GM19372 (cell line): ENCODE measurements around the gene NTRK1.

Experiments
- ATAC-seq: cut with Tn5 transposase; IDR thresholded peaks from one replicate; pipeline ENCODE4 v1.9.1; 2021; ENCODE audit warnings: mild to moderate bottlenecking, low read depth, moderate library complexity; ENCODE audit not compliant: unreplicated experiment

Gene NTRK1

DNA sequence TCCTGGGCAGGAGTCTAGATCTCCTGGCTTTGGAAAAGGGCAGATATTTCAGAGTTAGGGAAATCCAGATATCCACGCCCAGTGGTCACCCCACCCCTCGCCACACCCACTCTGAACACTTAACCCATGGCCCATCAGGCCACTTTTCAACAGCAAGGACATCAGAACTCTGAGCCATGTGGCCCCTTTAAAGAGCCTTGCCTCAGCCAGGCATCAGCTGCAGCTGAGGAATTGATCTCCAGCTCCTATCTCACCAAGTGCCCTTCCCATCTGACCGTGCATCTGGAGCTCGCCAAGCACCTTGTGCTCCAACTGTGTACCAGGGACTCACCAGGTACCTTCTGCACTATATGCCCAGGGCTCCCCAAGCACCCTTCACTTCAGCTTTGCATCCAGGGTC is 23.8 kb upstream of the NTRK1 start:
- ATAC-seq: no peak

GRCh38 chr1:156838972-156839371 is 21.7 kb upstream of the NTRK1 start:
- no peak for ATAC-seq

DNA sequence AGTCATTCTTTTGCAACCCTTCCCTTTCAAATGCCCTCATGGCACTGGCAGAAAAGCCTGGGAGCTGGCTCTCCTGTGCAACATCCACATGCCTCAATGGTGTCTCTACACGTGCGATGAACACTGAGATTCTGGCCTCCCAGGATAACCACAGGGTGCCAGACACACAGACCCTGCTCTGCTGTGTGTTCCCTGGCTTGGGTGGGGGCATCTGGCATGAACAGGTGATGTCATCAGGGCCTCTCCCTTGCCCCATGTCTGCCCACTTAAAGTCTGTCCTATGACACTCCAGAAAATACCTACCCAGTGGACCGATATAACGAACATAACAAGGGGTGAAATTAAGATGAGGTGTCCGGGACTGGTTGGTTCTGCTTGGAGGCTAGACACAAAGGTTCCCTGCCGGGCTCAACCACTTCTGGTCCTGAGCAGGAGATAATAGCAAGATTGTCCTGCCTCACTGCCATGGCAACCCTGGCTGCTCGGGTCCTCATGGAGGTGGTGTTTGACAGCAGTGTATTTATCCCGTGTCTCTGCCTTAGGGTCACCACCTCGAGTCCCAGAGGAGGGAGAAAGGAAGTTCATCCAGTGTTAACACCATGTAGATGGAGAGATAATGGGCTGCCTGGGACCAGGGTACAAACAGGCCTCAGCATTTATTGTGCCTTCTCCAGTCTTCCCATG is 21.1 kb upstream of the NTRK1 start:
- ATAC-seq: no peak

DNA sequence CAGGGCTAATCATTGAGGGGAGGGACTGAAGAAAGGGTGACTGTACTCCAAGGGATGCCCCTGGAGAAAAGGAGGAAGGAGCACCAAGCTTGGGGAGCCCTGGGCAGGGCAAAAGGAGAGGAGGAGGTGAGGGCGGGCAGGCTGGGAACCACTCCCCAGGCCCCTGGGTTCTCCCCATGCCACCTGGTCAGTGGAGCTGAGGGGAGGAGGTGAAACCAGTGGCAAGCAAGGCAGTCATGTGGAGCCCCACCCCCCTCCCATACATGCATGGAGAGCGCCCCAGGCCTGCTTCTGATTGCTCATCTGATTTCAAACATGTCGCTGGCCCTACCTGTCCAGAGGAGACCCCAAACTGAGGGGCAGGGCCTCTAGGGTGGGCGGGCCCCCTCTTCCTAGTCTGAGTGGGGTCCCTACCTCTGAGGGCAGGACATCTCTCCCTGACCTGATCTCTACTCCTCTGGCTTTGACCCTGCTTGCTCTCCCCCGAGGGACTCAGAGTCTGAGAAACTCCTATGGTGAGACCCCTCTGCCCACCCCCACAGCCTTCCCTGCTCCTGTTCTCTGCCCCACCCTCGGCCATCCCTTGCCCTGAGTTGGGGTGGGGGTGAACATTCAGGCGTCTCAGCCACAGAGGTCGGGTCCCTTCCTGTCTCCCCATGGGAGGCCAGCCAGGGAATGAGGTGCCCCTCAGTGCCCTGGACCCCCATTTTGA is 20.3 kb upstream of the NTRK1 start:
- no peak for ATAC-seq

DNA sequence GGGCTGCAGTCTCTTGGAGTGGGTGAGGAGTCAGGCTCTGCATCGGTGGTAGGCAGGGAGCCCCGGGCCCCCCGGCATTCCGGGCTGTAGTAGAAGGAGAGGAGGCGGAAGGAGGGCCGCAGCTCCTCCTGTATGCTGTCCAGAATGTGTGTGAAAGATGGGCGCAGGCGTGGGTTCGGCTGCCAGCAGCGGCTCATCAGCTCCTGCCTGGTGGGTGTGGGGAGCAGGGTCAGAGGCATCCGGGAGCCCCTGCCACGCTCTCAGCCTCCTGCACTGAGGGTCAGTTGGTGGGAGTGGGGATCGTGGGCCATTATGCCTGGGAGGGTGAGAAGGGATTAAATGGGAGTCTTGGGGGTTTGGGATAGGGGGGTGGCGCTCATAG is 19.8 kb upstream of the NTRK1 start:
- no peak for ATAC-seq

DNA sequence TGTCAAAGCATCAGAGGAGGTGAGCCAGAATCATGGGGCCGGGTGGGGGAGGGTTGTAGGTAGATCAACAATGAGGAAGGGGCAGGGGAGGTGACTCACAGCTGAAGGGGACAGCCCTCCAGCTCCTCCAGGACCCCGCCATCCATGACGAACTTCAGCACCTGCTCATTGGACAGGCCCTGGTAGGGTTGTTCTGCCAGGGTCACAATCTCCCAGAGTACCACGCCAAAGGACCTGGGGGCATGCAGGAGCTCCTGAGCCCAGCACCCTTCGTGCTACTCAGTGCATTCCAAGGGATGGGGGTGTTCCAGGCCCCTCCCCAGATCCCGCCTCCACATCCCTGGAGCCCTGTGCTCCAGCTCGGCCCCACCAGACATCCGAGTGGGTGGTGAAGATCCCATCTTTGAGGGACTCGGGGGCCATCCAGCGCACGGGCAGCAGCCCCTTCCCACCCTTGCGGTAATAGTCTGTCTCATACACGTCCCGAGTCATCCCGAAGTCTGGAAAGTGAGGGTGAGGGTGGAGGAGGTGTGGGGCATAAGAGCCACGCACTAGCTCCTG is 19.3 kb upstream of the NTRK1 start:
- no peak for ATAC-seq

DNA sequence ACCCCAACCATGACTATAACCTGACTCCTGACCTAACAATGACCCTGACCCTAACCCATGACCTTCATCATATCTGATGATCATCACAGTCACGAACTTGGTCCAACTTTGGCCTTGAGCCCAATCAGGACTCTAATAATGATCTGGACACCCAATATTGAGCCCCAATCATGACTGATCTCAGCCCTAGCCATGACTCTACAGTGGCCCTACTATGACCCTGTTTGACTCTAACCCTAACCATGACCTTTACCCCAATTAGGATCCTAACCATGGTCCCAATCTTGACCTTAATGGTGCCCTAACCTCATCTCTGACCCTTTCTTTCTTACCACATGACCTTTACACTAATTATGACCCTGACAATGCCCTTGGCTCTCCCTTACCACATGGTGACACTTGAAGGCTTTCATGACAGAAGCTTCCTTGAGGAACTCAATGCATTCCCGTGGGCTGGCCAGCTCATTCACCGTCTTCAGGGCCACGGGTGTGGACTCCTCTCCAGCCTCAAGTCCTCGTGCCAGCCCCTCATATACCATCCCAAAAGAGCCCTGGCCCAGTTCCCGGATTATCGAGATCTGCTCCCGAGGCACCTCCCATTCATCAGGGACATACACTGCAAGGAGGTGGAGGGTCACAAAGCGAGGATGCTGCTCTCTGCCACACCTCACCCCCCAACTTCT is 17.9 kb upstream of the NTRK1 start:
- ATAC-seq: no peak

DNA sequence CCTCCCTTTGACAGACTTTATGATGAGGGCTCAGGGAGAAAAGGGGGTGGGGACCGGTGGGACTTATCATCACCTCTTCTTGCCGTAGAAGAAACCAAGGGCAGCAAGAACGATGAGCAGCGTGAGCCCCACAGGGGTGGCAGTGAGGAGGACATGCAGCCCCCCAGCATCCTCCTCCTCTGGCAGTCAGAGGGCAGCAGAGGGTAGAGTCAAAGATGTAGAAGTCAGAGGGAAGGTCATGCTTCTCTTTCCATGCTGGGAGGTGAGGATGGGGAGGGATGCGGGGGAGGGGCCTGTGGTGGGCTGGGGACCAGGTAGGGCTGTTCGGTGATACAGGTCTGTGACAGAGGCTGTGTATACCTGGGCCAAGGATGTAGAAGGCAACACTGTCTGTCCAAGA is 16.6 kb upstream of the NTRK1 start:
- ATAC-seq: no peak

DNA sequence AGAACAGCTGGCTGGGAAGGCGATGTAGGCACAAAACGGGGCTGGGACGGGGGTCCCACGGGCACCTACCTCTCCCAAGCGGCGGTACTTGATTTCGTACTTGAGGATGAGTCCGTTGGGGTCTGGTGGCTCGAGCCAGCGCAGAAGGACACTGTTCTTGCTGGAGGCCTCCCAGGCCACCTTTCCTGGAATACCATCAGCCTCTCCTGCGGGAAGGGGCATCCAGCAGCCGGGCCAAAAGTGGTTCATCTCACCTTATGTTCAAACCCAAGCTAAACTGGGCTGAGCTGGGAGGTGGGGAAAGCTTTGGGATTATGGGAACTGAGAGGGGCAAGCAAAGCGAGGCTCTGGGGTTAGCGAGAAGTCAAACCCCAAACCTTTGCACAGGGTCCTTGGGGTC is 16.0 kb upstream of the NTRK1 start:
- no peak for ATAC-seq

- ATAC-seq: no peak
Observed at GRCh38 chr1:156845055-156845952, 15.4 kb upstream of the NTRK1 start.

GRCh38 chr1:156845953-156846545 is 14.6 kb upstream of the NTRK1 start:
- no peak for ATAC-seq

DNA sequence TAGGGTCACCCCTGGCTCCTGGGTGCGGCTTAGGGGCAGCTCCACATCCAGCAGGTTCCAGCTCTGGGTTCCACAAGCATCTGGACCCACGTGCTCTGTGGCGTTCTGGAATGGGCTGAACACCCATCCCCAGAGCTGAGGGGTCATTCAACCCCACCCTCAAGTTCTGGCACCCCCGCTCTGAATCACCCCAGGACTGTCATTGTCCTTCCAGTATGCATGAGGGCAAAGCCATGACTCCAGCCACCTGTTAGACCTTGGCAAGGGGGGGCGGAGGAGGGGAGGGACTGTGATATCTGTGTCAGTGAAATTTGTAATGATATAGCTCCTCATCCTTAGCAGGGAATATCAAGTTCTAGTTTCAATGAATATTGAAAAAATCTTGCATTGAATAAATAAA is 14.0 kb upstream of the NTRK1 start:
- no peak for ATAC-seq

DNA sequence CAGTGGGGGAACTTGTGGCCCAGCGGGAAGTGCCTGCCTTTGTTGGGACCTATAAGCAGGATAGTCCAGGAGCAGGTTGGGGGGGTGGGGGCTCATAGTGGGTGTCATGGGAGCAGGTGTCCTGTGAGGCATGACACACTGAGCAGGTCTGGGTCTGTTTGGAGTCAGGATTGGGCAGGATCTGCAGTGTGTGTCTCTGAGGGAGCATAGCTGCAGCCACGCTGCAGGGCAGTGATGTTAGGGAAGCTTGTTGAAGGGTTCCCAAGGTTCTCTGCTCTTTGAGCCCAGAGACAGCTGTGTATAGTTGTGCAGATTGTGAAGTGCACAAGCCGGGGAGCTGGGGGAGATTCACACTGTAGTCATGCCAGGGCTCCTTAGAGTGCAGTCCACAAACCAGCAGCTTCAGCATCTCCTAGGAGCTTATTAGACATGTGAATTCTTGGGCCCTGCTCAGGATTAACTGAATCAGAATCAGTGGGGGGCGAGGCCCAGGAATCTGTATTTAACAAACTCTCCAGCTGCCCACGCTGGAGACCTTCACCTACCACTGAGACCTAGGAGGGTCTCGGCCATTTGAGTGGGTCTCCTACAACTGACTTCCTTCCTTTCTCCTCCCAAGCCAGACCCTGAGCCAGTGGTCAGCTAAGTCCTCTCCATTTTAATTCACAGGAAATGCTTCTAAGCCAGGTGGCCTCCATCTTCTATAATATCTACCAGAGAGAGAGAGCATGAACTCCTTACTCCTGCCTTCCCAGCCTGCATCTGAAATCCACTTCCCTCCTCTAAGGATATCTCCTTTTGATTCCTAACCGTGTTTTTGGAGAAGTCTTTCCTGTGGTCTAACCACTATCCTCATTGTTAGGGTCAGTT is 12.8 kb upstream of the NTRK1 start:
- no peak for ATAC-seq

DNA sequence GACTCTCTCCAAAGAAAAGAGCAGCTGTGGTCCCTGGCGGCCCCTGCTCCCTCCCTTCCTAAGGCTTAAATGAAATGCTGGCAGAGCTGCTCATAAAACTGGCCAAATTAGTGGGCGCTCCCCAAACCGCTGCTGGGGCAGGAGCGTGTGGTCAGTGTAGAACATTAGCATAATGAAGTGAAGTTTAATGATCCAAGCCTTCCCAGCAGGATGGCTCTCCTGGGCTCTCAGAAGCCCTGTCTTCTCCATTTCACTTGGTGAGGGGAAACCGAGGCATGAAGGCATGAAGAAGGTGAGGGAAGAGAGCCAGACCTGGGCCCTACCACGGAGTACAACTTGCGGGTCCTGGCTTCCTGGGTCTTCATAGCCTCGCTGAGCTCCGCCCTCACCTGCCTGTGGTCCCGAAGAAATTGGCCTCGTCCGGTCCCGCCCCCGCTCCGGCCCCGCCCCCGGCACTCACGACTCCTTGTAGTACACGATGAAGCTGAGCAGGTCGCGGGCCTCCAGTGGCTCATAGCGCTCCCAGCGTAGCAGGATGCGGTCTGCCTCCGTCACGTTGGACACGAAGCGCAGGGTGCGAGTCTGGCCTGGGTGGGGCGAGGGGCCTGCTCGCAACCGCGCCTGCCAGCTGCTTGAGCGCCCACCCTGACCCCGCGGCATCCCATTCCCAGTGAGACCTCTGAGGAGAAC is 12.1 kb upstream of the NTRK1 start:
- no peak for ATAC-seq

GRCh38 chr1:156849151-156849496 is 11.5 kb upstream of the NTRK1 start:
- no peak for ATAC-seq

DNA sequence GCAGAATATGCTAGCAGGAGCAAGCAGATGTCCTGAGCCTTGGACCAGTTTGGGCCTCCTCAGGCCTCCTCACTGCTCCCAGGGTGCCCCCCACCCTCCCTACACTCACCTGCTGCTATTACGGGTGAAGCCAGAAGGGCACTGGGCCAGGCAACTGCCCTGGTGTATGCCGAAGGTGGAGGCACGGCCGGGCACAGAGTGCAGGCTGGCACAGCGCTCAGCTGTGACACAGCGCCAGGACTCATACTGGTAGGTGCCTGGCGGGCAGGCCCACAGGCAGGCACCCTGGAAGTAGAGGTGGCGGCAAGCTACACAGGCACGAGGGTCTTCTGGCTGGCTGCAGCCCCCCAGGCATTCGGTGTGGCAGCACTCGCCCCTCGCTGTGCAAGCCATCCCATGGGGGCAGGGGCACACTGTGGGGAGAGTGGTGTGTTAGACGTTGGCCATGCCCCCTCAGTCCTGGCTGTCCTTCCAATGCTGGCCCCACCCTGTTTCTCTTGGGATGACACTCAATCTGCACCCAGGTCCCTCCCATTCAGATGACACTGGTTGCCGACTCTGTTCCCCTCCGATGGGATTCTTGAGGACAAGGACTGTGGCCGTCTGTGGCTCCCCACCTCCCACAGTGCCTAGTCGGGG is 8.8 kb upstream of the NTRK1 start:
- no peak for ATAC-seq

DNA sequence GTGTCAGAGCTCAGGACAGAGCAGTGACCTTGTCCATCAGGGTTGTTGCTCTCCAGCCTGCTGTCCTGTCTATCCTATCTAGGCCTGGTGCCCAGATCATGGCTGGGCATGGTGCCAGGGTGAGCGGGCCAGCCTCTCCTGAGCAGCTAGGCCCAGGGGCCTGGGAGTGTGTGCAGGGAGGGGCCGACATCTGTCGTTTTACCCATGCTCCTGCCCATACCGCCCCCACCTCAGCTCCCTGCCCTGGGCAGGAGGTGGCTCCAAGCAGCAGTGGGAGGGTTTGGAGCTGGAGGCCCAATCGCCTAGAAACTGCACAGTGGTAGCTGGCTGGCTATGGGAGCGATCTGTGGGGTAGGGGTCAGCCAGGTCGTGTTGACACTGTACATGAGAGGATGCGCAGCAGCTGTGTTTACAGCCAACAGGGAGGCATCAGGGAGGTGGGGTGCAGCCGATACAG is 8.2 kb upstream of the NTRK1 start:
- no peak for ATAC-seq

DNA sequence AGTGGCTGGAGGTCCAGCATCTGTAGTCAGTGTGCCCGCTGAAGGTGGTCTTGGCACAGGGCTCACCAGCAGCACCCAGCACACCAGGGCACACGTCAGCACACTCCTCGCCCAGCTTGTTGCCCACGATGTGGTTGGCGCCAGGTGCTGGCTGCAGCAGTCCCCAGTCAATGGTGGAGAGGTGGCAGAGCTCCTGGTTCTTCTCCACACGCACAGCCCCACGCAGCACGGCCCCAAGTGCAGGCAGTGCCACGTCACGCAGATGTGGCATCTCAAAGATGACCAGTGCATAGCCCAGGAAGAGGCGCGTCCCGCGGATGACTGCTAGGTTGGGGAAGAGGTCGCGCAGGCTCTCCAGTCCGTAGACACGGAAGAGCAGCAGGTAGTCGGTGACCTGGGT is 6.9 kb upstream of the NTRK1 start:
- ATAC-seq: no peak
